A673 (cell line): ENCODE measurements around the gene SGSM1.

ENCODE experiments used
- CTCF ChIP-seq: fragments of 300-800, 200-600 bp; sonication (generic); conservative IDR thresholded peaks from 2 replicates; pipeline ENCODE4 v1.5.1; 2017; ENCODE audit warnings: low read depth, mild to moderate bottlenecking, antibody characterized with exemption, low read length, moderate library complexity, mixed read lengths
- EZH2 ChIP-seq: fragments of 200-600 bp; sonication (generic); IDR thresholded peaks from 2 replicates; pipeline ENCODE4 v1.6.1; 2017; ENCODE audit warnings: borderline replicate concordance, low read depth, mild to moderate bottlenecking, mixed read lengths, antibody characterized with exemption, low read length; ENCODE audit not compliant: poor library complexity, severe bottlenecking

- TF ChIP-seq CTCF (no peak), EZH2 (no peak)
These were observed 17.8 kb downstream of the SGSM1 start for GRCh38 chr22:24823787-24824186.
